Measurements from ENCODE around the gene EPSTI1.

EPSTI1 gene

DNA sequence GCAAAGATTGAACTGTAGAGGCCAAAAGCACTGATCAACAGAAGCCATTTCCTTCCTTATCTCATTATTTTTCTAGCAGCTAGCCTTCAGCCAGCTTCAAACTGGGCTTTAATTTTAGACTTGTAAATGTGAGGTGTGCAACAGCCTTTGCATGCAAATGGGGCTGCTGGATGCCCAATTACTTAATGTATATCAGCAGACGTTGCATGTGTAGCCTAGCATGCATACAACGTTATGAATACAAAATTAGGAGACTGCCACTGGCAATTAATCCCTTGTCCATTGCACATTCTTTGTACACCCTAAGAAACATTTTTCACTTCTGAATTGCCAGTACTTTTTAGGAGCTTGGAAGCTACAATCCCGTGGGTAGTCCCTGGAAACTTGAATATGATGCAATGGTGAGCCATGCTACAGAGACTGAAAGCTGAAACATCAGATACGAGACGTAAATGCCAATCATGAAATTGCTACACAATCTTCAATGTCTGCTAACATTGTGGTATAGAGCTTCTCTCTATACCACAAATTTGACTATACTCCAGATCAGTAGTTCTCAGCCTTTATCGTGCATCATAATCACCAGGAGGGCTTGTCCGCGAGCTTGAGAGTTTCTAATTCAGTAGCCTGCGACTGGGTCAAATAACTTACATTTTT, 20.2 kb downstream of the EPSTI1 start:
- DNase-seq (ENCODE audit: low read depth in 1 of 2, low spot score in 1 of 2): no peak

DNA sequence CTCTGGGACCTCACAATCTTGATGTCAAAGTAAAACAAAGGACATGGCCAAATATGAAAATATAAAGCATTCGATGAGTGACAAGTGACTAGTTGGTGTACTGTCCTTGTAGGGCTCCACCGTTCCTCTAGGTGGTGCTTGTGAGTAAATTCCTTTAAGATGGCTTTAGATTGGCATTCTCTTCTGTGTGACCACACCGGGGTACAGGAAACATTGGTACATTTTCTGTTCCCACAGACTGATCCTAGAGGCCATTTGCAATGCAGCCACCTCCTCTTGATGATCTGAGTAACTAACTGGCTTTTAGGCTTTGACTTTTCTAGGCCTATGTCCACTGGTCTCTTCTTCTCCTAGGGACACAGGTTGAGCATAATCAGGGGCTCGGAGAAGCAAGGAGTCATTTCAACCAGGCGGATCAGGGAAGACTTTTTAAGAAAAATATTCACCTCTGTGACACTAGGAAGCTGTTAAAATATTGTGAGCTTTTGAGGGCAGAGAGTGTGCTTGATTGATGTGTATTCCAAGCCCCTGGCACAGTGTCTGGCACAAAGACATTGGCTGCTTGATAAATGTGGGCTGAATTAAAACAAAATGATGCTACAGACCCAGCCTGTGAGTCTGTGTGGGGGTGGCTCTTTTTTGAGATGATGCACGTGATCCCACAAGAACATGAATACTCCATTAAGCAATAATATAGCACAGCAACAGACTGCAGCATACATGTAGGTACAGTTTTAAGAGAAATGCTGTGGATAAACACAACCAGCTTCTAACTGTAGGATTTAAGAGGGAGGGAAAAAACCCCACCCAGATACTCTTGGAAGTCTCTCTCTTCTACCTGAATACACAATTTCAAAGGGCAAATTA, 21.0 kb downstream of the EPSTI1 start:
- DNase-seq (ENCODE audit: low read depth in 1 of 2, low spot score in 1 of 2): peak in 1 of 2 donors; percentile 48

DNA sequence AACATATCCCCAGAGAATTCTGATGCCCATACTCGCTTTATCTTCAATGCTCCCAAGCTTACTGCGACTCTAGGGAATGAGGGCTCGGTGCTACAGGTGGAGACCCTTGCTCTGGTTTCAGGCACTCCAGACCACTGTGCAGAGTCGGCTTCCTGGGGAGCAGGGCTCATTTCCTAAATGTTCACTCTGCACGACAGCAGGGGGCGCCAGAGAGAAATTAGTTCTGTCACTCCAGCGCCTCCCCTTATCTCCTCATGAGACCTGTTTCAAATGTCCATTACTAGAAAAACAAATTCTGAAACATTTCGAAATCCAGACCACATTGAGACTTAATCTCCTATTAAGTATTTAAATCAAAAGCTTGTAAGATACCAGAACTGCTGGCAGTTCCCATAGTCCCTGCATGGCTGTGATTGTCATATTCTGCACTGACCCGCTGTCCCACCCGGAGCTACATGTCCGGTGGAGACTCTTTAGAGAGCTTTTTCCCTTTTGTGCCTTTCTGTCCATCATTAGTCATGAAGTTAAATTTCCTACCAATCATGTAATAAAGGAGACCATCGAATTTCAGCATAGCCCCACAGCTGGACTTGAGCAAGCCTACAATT, 22.4 kb downstream of the EPSTI1 start:
- DNase-seq (ENCODE audit: low read depth in 1 of 2, low spot score in 1 of 2): peak; percentile 63 to 75

DNA sequence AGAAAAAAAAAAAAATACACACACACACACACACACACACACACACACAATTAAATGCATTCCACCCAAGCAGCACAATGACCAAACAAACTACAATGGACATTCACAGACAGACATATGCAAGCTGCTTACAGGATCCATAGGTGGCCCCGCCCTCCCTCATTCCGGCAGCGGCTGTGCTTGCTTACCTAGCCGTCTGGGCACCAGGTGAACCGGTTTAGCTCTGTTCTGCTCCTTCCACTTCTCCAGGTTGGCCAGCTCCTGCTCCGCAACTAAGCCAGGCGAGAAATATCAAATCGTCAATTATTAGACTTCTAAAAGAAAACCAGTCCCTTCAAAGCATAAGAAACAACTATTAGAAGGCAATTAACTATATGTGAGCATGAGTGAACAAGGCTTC, 23.1 kb downstream of the EPSTI1 start:
- DNase-seq (ENCODE audit: low read depth in 1 of 2, low spot score in 1 of 2): no peak

DNA sequence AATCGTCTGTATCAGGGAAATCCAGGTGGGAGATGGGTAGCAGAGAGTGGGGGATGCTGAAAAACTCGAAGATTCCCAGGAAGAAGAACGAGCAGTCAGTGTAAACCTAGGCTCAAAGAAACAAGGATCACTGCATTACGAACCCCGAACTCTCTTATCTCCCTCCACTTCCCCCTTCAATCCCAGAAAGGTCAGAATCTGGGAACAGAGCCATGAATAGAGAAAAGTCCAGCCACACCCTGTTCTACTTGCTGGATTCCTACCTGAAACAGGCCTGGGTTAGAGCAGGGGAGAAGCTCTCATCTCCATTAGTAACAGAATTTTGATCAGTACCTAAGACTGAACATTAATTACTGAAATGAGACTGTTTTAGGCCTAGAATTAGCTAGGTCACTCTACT, 24.4 kb downstream of the EPSTI1 start:
- DNase-seq (ENCODE audit: low read depth in 1 of 2, low spot score in 1 of 2): no peak

DNA sequence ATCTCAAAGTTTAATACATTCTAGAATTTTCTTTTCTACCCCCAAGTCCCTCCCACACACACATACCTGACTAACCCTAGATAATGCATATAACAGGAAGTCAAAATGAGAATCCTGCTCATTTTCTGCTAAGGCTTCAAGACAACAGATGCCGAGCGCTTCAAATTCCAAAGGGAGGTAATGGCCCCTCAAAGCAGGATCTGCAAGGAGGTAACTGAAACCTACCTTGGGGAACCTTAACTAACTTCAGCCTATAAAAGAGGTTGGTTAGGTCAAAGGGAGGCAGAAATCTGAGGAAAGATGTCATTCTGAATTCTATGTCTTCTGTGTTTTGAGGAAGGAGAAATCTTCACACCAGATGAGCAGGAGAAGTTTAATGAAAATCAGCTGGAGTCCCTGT, 26.8 kb downstream of the EPSTI1 start:
- no peak for DNase-seq (ENCODE audit: low read depth in 1 of 2, low spot score in 1 of 2)

DNA sequence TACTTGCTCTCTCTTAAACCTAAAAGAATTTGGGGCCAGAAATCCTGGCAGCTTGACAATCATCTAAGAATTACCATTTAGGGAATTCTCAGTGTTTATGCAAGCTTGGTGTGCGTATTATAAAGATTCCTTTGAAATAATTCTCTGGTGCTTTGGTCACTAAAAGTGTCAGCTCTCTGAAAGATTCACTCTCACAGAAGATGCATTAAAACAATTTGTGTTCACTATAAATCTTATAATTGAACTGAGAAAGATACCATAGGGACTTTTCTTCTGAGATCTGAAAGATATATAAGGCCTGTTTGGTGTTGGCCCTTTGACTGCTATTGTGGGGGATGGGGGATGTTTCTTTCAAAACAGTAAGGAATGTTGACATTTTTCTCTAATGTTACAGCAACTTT, 27.3 kb downstream of the EPSTI1 start:
- no peak for DNase-seq (ENCODE audit: low read depth in 1 of 2, low spot score in 1 of 2)

DNA sequence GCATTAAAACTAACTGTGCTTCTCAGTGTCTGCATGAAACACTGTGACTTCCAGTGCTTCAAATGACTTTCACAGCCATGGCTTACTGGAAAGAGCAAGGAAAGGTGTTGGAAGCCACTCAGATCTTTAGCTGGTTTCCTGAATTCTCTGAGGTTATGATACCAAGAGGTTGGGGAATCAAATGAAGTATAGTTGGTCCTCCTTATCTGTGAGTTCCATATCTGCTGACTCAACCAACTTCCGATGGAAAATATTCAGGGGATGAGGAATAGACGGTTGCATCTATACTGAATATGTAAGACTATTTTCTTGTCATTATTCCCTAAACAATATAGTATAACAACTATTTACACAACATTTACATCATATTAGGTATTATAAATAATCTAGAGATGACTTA, 32.4 kb downstream of the EPSTI1 start:
- DNase-seq (ENCODE audit: low read depth in 1 of 2, low spot score in 1 of 2): no peak

DNA sequence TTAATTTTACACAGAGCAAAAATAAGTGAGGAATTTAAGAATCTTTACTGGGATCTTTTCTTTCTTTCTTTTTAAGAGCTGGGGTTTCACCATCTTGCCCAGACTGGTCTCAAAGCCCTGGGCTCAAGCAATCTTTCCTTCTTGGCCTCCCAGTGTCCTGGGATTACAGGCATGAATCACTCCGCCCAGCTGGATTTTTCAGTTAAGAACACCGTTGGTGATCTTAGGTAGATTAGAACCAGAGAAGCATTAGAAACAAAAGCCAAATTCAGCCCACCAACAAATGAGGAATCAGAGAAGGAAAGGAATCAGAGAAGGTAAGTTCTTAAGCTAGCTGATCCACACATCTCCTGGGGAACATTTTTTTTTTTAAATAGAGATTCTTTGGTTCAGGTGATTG, 34.2 kb downstream of the EPSTI1 start:
- DNase-seq (ENCODE audit: low read depth in 1 of 2, low spot score in 1 of 2): no peak

DNA sequence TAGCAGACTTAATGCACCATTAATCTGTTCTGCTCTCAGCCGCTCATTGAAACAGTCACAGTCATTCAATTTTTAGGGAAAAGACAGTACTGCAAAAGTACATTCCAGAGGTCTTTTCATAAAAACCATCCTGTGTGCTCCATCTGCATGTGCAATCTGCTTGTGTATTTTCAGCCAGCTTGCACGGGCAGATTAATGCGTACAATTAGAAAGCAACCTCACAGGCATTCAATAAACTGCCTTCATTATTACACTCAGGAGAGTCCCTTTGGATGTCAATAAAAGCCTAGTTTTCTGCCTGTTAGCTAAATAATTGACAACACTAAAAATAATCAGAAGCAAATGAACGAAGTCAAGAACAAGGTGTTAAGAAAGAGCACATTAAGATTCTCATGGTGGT, 41.9 kb downstream of the EPSTI1 start:
- no peak for DNase-seq (ENCODE audit: low read depth in 1 of 2, low spot score in 1 of 2)

DNA sequence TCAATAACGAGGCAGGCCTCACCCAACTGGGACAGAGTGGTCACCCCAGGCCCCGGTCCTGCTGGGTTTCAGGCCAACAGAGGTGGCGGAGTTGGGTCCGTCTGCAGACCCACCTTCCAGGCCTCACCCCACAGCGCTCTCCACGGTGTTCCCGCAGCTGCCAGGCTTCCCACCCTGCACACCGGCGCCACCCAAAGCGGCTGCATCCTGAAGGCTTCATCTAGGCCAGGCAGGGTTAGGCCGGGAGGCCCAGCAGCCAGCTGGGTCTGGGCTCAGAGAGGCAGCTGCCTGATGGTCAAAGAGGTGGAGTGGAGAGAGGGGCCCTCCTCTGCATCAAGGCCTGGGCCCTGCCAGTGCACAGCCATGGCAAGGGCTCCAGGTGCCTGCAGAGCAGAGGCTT, 44.1 kb downstream of the EPSTI1 start:
- no peak for DNase-seq (ENCODE audit: low read depth in 1 of 2, low spot score in 1 of 2)

DNA sequence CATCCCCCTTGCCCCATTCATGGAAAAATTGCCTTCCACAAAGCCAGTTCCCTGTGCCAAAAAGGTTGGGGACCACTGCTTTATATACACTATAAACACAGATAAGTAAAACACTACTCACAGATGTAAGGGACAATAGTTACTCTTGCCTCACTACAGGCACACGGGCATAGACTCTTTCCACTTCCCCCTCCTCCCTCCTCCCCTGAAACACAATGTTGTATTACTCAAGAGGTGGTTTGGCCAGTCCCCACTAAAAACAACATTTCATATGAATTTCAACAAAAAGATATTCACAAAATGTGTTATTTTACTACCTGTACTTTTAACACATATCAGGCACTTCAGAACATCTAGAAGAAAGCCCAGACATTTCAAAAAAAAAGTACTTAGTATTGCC, 45.1 kb downstream of the EPSTI1 start:
- DNase-seq (ENCODE audit: low read depth in 1 of 2, low spot score in 1 of 2): no peak

DNA sequence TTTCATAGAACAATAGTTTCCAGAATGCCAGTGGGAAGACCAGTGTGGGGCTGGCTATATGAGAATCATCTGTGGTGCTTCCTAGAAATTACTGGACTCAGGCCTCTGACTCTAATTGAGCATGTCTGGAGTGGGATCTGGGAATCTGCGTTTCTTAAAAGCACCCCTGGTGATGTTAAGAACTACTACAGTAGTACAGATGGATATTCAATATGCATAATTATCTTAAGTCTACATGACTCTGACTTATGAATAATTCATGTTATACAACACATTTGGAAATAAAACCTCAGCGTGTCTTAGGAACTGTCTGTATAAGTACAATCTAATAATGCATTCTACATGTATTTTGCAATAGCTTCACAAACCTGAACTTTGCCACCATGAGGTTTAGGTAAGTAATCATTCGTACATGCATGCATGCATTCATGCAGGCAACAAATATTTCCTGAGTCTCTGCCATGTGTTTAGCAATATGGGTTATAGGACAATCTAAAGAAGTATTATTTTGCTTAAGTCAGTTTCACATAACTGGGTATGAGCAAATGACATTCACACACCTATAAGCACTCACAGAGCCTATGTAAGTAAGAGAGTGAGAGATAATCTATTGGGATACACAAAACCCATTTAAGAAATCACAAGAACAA, 62.0 kb downstream of the EPSTI1 start:
- DNase-seq (ENCODE audit: low read depth in 1 of 2, low spot score in 1 of 2): no peak

DNA sequence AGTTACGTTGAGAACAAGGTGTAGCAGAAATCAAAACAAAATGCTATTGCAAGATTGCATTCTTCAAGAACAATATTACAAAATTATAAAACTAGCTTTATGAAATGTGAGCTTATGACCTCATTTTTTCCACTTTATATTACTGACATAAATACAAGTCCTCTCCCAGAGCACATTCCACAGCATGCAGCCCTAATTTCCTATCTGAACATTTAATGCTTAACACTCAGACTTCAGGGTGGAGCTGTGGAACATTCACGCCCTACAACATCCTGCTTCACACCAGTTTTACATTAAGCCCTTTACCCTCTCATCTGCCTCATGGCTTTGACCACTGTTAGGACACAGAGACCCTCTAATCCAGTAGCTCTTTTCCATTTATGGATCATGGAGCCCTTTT, 65.5 kb downstream of the EPSTI1 start:
- no peak for DNase-seq (ENCODE audit: low read depth in 1 of 2, low spot score in 1 of 2)

DNA sequence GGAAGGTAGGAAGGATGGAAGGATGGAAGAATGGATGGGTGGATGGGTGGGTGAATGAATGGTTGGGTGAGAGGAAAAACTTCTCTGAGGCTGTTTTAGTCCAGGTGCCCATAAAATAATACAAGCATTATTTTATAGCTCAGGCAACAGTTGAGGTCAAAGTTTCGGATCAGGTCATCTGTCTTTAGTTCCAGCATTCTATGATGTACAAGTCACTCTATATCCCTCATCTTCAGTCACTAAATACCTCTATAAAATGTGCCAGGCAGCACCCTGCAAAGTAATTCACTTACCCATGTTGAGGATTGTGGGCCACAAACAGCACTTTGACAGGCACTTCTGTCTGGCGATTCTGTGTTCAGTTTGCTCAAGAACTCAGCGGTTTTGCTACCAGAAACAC, 66.0 kb downstream of the EPSTI1 start:
- DNase-seq (ENCODE audit: low read depth in 1 of 2, low spot score in 1 of 2): no peak

DNA sequence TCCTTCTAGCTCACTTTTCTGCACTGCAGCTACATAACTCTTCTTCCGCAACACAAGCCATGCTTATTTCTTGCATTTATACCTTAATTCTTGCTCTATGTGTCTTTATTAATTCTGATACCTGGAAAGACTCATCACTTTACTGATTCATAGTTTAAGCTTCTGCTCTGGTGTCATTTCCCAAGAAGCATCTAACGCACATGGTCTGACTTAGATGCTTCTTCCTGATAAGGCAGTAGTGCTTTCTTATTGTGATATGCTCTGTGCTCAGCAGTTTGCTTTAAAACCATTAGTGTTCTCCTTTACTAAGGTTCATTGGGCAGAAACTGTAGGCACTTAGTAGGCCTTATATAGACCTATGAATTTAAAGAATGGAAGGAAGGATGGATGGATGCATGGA, 66.4 kb downstream of the EPSTI1 start:
- no peak for DNase-seq (ENCODE audit: low read depth in 1 of 2, low spot score in 1 of 2)

DNA sequence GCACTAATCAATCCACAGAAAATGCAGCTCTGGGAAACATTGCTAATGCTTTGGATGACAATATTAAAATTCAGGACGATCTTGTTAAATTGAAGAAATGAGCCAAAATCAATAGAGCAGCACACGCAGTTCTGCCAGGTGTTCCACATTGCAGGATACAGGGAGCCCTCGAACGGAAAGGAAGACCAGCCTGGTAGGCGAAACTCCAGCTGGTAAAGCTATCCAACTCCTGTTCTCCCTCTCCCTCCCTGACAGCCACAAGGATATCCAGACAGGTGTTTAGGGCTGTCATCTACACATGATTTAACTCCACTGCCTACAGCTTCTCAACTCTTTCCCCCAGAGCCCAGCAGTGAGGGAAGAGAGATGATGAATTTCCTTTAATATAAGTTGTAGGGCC, 67.7 kb downstream of the EPSTI1 start:
- DNase-seq (ENCODE audit: low read depth in 1 of 2, low spot score in 1 of 2): no peak

DNA sequence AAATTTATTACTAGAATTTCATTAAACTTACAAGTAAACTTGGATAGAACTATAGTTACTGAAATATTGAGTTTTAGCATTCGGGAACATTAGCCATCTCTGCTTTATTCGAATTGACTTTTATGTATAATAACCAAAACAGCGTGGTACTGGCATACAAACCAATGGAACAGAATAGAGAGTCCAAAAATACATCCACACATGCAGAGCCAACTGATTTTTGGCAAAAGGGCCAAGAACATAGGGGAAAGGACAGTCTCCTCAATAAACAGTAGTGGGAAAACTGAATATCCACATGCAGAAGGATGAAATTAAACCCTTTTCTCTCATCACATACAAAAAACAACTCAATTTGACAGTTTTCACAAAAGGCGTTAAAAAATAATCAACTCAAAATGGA, 84.3 kb downstream of the EPSTI1 start:
- DNase-seq (ENCODE audit: low read depth in 1 of 2, low spot score in 1 of 2): no peak

DNA sequence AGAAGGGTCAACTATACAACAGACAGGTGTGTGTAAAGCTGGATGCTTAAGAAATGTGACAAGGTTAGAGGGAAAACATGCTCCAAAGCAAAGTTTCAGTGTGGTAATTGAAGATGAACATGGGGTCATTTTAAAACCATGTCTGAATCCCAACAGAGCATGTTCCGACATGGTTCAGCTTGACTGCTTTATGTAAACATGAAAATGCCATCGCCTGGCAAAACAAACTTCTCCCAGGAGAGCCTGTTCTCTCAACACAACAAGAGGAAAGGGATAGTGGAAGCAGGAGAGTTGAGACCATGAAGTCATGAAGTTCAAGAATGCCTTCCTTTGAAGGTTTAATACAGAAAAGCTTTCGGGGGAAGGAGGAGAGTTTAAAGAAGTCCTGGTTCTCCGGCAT, 85.8 kb downstream of the EPSTI1 start:
- no peak for DNase-seq (ENCODE audit: low read depth in 1 of 2, low spot score in 1 of 2)

DNA sequence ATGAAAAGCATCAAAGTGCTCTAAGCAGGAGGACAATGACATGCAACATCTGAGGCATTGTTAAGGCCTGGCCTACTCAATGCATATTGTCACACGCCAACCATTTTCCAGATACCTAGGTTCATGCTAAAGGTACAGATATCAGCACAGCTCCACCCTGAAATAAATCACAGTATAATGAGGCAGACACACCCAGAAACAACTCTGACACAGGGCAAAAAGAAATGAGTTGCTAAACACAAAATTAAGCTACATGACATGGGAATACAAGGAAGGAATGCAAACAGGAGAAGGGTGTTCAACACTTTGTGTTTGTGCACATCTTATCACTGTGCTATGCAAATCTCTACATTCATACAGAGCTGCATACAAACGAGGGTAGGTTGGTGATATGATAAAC, 86.5 kb downstream of the EPSTI1 start:
- no peak for DNase-seq (ENCODE audit: low read depth in 1 of 2, low spot score in 1 of 2)

DNA sequence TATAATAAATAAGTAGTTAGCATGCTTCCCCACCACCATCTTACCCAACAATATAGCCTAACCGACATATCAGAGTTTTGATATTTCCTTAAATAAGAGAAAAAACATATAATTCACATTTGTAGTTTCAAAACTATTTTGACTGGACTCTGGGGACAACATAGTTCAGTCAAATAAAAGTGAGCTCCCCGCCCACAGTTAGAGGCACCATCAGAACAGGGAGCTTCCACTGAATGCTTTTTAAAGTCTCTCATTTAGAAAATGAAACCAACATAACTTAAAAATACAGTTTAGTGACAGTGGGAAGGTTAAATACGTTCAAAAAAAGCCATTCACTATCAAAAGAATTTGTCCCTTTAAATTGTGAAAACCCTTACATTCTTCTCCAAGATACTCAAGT, 92.8 kb downstream of the EPSTI1 start:
- no peak for DNase-seq (ENCODE audit: low read depth in 1 of 2, low spot score in 1 of 2)

DNA sequence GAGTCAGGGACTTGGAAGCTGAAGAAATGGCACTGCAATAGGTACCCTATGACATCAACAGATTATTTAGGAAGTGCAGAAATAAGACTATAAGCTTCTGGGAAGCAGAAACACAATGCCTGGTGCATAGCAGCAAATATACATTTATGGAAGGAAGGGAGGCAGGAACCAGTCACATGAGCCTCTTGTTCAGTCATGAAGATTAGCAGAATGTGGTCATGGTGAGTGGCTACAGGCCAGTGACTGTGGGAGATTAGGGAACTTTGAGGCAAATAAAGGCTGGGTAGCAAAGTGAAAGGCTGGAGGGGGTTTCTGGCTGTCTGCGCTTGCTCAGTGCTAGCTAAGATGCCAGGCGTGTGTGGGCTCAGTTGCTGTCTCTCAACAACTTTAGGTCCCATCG, 96.3 kb downstream of the EPSTI1 start:
- no peak for DNase-seq (ENCODE audit: low read depth in 1 of 2, low spot score in 1 of 2)
